Measurements from ENCODE around the gene PBX3. TPM values are rescaled to one million over a fixed set of nuclear protein-coding genes. Genes with fewer than 3 reads are reported as not detected.

Gene PBX3
- total RNA-seq, 2 donors from 2014 or later = 37.5 to 46.1 TPM

DNA sequence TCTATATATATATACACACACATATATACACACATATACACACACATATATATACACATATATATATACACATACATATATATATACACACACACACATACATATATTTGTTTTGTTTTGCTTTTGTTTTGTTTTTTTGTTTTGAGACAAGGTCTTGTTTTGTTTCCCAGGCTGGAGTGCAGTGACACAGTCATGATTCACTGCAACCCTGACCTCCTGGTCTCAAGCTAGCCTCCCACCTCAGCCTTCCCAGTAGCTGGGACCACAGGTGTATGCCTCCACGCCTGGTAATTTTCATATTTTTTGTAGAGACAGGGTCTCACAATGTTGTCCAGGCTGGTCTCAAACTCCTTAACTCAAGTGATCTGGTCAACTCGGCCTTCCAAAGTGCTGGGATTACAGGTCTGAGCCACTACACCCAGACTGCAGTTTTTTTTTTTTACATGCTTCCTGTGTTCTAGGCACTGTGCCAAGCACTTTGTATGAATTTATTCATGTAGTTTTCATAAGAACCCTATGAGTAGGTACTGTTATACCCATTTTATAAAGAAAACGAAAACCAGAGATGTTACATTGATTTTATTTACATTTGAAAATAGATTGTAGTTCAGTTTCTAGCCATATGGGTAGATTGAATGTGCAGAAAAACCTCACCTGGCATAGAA lies 120.7 kb downstream of the PBX3 start:
- Histone ChIP-seq H3K27ac (ENCODE audit: low read depth, low read length) (no peak overlapping the region), H3K36me3 (ENCODE audit: control insufficient read depth, insufficient read depth, low read length) (no peaks in the 10 kb centered on the region), H3K4me1 (ENCODE audit: control insufficient read depth, insufficient read depth, low read length) (no peaks in the 10 kb centered on the region), H3K4me3 (ENCODE audit: low read length) (no peak overlapping the region), H3K9me3 (ENCODE audit: control insufficient read depth, low read length) (no peaks in the 10 kb centered on the region), H3K27me3 (ENCODE audit: control insufficient read depth, insufficient read depth, low read length, poor library complexity, severe bottlenecking) (no peaks in the 10 kb centered on the region), H3K9ac (ENCODE audit: extremely low read depth, low read length, poor library complexity, severe bottlenecking) (no peak overlapping the region)
- H3K4me1 Mint-ChIP-seq = no peaks in the 10 kb centered on the region
- H3K9me3 Mint-ChIP-seq = no peaks in the 10 kb centered on the region
- no peak overlapping the region for H3K27ac Mint-ChIP-seq
- peaks cover 4% of the 10 kb centered on the region for H3K36me3 Mint-ChIP-seq (ENCODE audit: low read depth)
- TF ChIP-seq, protein P1, sequence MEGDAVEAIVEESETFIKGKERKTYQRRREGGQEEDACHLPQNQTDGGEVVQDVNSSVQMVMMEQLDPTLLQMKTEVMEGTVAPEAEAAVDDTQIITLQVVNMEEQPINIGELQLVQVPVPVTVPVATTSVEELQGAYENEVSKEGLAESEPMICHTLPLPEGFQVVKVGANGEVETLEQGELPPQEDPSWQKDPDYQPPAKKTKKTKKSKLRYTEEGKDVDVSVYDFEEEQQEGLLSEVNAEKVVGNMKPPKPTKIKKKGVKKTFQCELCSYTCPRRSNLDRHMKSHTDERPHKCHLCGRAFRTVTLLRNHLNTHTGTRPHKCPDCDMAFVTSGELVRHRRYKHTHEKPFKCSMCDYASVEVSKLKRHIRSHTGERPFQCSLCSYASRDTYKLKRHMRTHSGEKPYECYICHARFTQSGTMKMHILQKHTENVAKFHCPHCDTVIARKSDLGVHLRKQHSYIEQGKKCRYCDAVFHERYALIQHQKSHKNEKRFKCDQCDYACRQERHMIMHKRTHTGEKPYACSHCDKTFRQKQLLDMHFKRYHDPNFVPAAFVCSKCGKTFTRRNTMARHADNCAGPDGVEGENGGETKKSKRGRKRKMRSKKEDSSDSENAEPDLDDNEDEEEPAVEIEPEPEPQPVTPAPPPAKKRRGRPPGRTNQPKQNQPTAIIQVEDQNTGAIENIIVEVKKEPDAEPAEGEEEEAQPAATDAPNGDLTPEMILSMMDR (conservative IDR thresholded peaks at IDR 0.05) = no peak
- no peak overlapping the region for H3K4me3 Mint-ChIP-seq
- no peak for DNase-seq
- WGBS, 2 experiments (ENCODE audit: insufficient coverage in 1 of 2, insufficient read length in 1 of 2) = 92 to 100% methylated on average over 2 to 3 of the region's 3 CpGs
- no peaks in the 10 kb centered on the region for H3K27me3 Mint-ChIP-seq (ENCODE audit: insufficient read depth)

DNA sequence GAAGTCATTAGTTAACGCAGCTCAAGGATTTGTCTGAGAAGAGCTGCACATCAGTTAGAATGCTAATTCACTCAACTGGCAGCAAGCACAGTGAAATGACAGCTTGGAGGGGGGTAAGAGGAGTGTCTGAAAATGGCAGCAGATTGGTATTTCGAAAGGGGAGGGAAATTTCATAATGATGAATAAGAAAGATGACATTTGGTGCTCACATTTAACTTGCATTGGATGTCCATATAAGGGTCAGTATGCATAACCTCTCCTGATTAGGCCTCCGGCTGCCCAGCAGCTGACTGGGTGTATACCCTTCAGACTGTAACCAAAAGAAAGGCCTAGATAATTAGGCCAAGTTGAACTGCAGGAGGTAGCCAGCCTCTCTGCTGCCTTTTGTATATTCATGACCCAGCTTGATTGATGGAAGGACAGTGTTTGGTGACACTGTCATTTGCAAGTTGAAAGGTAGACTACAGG lies 131.0 kb downstream of the PBX3 start:
- no peak for DNase-seq
- Histone ChIP-seq H3K27ac (ENCODE audit: low read depth, low read length) (peak overlapping the region; percentile 82), H3K36me3 (ENCODE audit: control insufficient read depth, insufficient read depth, low read length) (no peaks in the 10 kb centered on the region), H3K4me1 (ENCODE audit: control insufficient read depth, insufficient read depth, low read length) (no peaks in the 10 kb centered on the region), H3K9ac (ENCODE audit: extremely low read depth, low read length, poor library complexity, severe bottlenecking) (no peak overlapping the region), H3K4me3 (ENCODE audit: low read length) (no peak overlapping the region), H3K27me3 (ENCODE audit: control insufficient read depth, insufficient read depth, low read length, poor library complexity, severe bottlenecking) (no peaks in the 10 kb centered on the region), H3K9me3 (ENCODE audit: control insufficient read depth, low read length) (no peaks in the 10 kb centered on the region)
- TF ChIP-seq, protein P1 (conservative IDR thresholded peaks at IDR 0.05) = no peak
- whole genome bisulfite sequencing, 2 experiments (ENCODE audit: insufficient coverage in 1 of 2, insufficient read length in 1 of 2) = 55 to 74% methylated on average over 3 of the region's 3 CpGs
- Mint-ChIP-seq H3K4me1 (peaks cover 14% of the 10 kb centered on the region), H3K27me3 (ENCODE audit: insufficient read depth) (no peaks in the 10 kb centered on the region), H3K4me3 (no peak overlapping the region), H3K36me3 (ENCODE audit: low read depth) (no peaks in the 10 kb centered on the region), H3K27ac (no peak overlapping the region), H3K9me3 (no peaks in the 10 kb centered on the region)

DNA sequence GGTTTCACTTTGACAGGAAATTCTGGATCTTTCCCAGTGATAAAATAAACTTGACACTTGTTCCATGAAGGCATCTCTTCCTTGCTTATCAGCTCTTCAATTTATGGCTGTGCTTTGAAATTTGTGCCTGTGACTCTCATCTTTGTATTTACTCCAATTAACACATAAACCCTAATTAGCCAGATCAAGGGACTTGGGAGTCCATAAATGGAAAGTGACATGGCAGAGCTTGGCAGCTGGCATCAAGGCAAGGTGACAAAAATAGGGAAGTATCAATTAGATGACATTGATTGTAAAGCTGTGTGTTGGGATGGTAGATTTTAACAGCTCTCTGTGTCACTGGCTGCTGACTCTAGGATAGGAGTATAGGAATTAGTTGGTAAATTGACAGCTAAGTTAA lies 133.9 kb downstream of the PBX3 start:
- peaks cover 32% of the 10 kb centered on the region for H3K4me1 Mint-ChIP-seq
- no peak overlapping the region for H3K4me3 Mint-ChIP-seq
- TF ChIP-seq, protein P1 (conservative IDR thresholded peaks at IDR 0.05) = no peak
- Histone ChIP-seq H3K27me3 (ENCODE audit: control insufficient read depth, insufficient read depth, low read length, poor library complexity, severe bottlenecking) (no peaks in the 10 kb centered on the region), H3K4me1 (ENCODE audit: control insufficient read depth, insufficient read depth, low read length) (no peaks in the 10 kb centered on the region), H3K27ac (ENCODE audit: low read depth, low read length) (no peak overlapping the region), H3K9ac (ENCODE audit: extremely low read depth, low read length, poor library complexity, severe bottlenecking) (no peak overlapping the region), H3K36me3 (ENCODE audit: control insufficient read depth, insufficient read depth, low read length) (no peaks in the 10 kb centered on the region), H3K9me3 (ENCODE audit: control insufficient read depth, low read length) (no peaks in the 10 kb centered on the region), H3K4me3 (ENCODE audit: low read length) (no peak overlapping the region)
- H3K27me3 Mint-ChIP-seq (ENCODE audit: insufficient read depth) = no peaks in the 10 kb centered on the region
- no peaks in the 10 kb centered on the region for H3K36me3 Mint-ChIP-seq (ENCODE audit: low read depth)
- H3K27ac Mint-ChIP-seq = no peak overlapping the region
- no peak for DNase-seq
- H3K9me3 Mint-ChIP-seq = no peaks in the 10 kb centered on the region
